A549 (cell line): ENCODE results near the gene COPZ1. TPM values are rescaled to one million over a fixed set of nuclear protein-coding genes. Genes with fewer than 3 reads are reported as not detected.

Experiments
- ATAC-seq, 2 experiments: fragments of 200-7000 bp in 1 of 2; fragments of >200 bp in 1 of 2; cut with Nextera tagmentation in 1 of 2; cut with Tn5 transposase in 1 of 2; 3 replicates each; pipeline versions ENCODE4 v1.8.0 to v1.9.1; 2018 to 2020; ENCODE audit warnings: mild to moderate bottlenecking in 1 of 2, moderate library complexity in 1 of 2
- CTCF ChIA-PET: fragments of 300-600 bp; sonication (Branson Sonifier 250); formaldehyde crosslinking; extraction: SDS; loops from one replicate; lab custom pipeline; 2021; ENCODE audit warnings: antibody characterized with exemption, inconsistent platforms; lab: Yijun Ruan, JAX
- POLR2A ChIA-PET: fragments of 350-600 bp; formaldehyde crosslinking; extraction: SDS; loops from one replicate; lab custom pipeline; 2021; ENCODE audit warnings: antibody characterized with exemption, inconsistent platforms; lab: Yijun Ruan, JAX
- DNase-seq, 2 experiments: peaks; one replicate each; pipeline versions ENCODE4 v3.0.0 to v3.0.0-alpha.2; 2011 to 2016; ENCODE audit warnings: low read depth in 1 of 2, low spot score in 1 of 2
- FAIRE-seq: peaks from 2 replicates; lab custom pipeline; 2011; peaks lifted over from hg19 to GRCh38; lab: Jason Lieb, UNC
- H3K27ac ChIP-seq, 2 experiments: fragments of >200 bp; sonication (Bioruptor Twin); formaldehyde crosslinking; 3 replicates each; pipeline ENCODE4 v1.5.1; 2016 to 2017
- H3K4me1 ChIP-seq: fragments of >200 bp; sonication (Bioruptor Twin); formaldehyde crosslinking; 3 replicates; pipeline ENCODE4 v1.6.1; 2016
- H3K4me2 ChIP-seq: fragments of >200 bp; sonication (Bioruptor Twin); formaldehyde crosslinking; 3 replicates; pipeline ENCODE4 v1.6.1; 2016
- H3K4me3 ChIP-seq: fragments of >200 bp; sonication (Bioruptor Twin); formaldehyde crosslinking; 3 replicates; pipeline ENCODE4 v1.5.1; 2016
- H3K9me3 ChIP-seq: fragments of >200 bp; sonication (Bioruptor Twin); formaldehyde crosslinking; 3 replicates; pipeline ENCODE4 v1.6.1; 2016
- ATOH8 ChIP-seq: fragments of 250-450 bp; sonication (Bioruptor Pico); IDR thresholded peaks from 2 replicates; pipeline ENCODE4 v1.5.0; 2020; ENCODE audit warnings: low read depth, mild to moderate bottlenecking, moderate library complexity
- E2F6 ChIP-seq: IDR thresholded peaks from 2 replicates; pipeline ENCODE4 v1.6.1; 2012; ENCODE audit warnings: low read depth, borderline replicate concordance
- EP300 ChIP-seq, 2 experiments: fragments of >200 bp; sonication (Bioruptor Twin); formaldehyde crosslinking; IDR thresholded peaks; 2 replicates in 1 of 2; 3 replicates in 1 of 2; pipeline ENCODE4 v1.6.1; 2016 to 2017
- FOSL2 ChIP-seq, 2 experiments: fragments of 450-650 bp in 1 of 2; fragments of >200 bp in 1 of 2; sonication (Bioruptor Twin) in 1 of 2; formaldehyde crosslinking; IDR thresholded peaks; 2 replicates each; pipeline versions ENCODE4 v1.5.0 to v1.6.1; 2016 to 2020; ENCODE audit warnings: mild to moderate bottlenecking in 1 of 2, moderate library complexity in 1 of 2
- HMGXB4 ChIP-seq: fragments of 250-450 bp; sonication (Bioruptor Pico); IDR thresholded peaks from 2 replicates; pipeline ENCODE4 v1.5.0; 2021; ENCODE audit warnings: mild to moderate bottlenecking, moderate library complexity, borderline replicate concordance
- HOXB13 ChIP-seq: fragments of 250-450 bp; sonication (Bioruptor Pico); IDR thresholded peaks from 2 replicates; pipeline ENCODE4 v1.5.0; 2020; ENCODE audit warnings: low read depth, mild to moderate bottlenecking, moderate library complexity
- HOXB5 ChIP-seq: fragments of 250-450 bp; sonication (Bioruptor Pico); IDR thresholded peaks from 2 replicates; pipeline ENCODE4 v1.5.0; 2020; ENCODE audit warnings: mild to moderate bottlenecking, moderate library complexity
- KDM5A ChIP-seq: fragments of 200-600 bp; sonication (generic); IDR thresholded peaks from 2 replicates; pipeline ENCODE4 v1.6.1; 2016; ENCODE audit warnings: antibody characterized with exemption, mild to moderate bottlenecking
- NFE2L2 ChIP-seq: fragments of 150-350 bp; conservative IDR thresholded peaks from 2 replicates; pipeline ENCODE4 v1.6.1; 2014; ENCODE audit warnings: low read length
- PHF8 ChIP-seq: fragments of 200-600 bp; sonication (generic); IDR thresholded peaks from 2 replicates; pipeline ENCODE4 v1.6.1; 2016; ENCODE audit warnings: low read depth, mild to moderate bottlenecking, antibody characterized with exemption, moderate library complexity, borderline replicate concordance
- POLR2A ChIP-seq: IDR thresholded peaks from 2 replicates; pipeline ENCODE4 v1.6.1; 2012; ENCODE audit warnings: mild to moderate bottlenecking, low read length
- POLR2AphosphoS2 ChIP-seq: conservative IDR thresholded peaks from 2 replicates; pipeline ENCODE4 v1.6.1; 2012; ENCODE audit warnings: low read length, improper control_type of control experiment, inconsistent platforms
- RAD21 ChIP-seq, 2 experiments: fragments of >200 bp in 1 of 2; sonication (Bioruptor Twin) in 1 of 2; formaldehyde crosslinking in 1 of 2; IDR thresholded peaks in 1 of 2; conservative IDR thresholded peaks in 1 of 2; 2 replicates in 1 of 2; 3 replicates in 1 of 2; pipeline ENCODE4 v1.6.1; 2012 to 2018; ENCODE audit warnings: inconsistent platforms in 1 of 2
- RARB ChIP-seq: fragments of 250-450 bp; sonication (Bioruptor Pico); IDR thresholded peaks from 2 replicates; pipeline ENCODE4 v1.8.0; 2021; ENCODE audit warnings: mild to moderate bottlenecking, moderate library complexity
- TFCP2L1 ChIP-seq: fragments of 250-450 bp; sonication (Bioruptor Pico); IDR thresholded peaks from 2 replicates; pipeline ENCODE4 v1.5.0; 2021; ENCODE audit warnings: mild to moderate bottlenecking
- TP53 ChIP-seq: fragments of 250-450 bp; sonication (Bioruptor Pico); IDR thresholded peaks from 2 replicates; pipeline ENCODE4 v1.5.0; 2021; ENCODE audit warnings: mild to moderate bottlenecking, moderate library complexity
- ZC3H11A ChIP-seq: fragments of 450-650 bp; IDR thresholded peaks from 2 replicates; pipeline ENCODE4 v1.6.1; 2014; ENCODE audit warnings: antibody characterized with exemption, mild to moderate bottlenecking
- ZFP36 ChIP-seq: fragments of 450-650 bp; IDR thresholded peaks from 2 replicates; pipeline ENCODE4 v1.6.1; 2014; ENCODE audit warnings: borderline replicate concordance; ENCODE audit not compliant: partially characterized antibody
- ZNF302 ChIP-seq: fragments of 250-450 bp; sonication (Bioruptor Pico); IDR thresholded peaks from 2 replicates; pipeline ENCODE4 v1.9.0; 2021; ENCODE audit warnings: inconsistent platforms, mild to moderate bottlenecking, moderate library complexity
- WGBS: methylation state at CpG from one replicate; pipeline ENCODE4 v1.1.6; 2017; ENCODE audit errors: missing lambda C conversion rate; 5-methylcytosine and 5-hydroxymethylcytosine counted together
- polyA plus RNA-seq, 4 experiments: library from polyadenylated mRNA; depleted of rRNA in 3 of 4; stranded (reverse); fragments of >200 nt; fragmentation: RNase III in 1 of 4; extraction: RNeasy Plus Mini Kit Qiagen cat#74134 plus additional on column Dnase treatment in 1 of 4; gene quantifications; 2 replicates in 3 of 4; 3 replicates in 1 of 4; pipeline ENCODE4 v1.2.3, GENCODE V29; 2011 to 2017
- TF ChIP-seq, protein P1 (sequence below): fragments of >200 bp; sonication (Bioruptor Twin); formaldehyde crosslinking; IDR thresholded peaks from 3 replicates; pipeline ENCODE4 v1.5.1; 2016

The COPZ1 gene
- polyA plus RNA-seq, 2 of the 4 experiments (the other 2 are of a cell fraction) = 300 to 613 TPM

GRCh38 chr12:54384591-54385041 lies 59.7 kb downstream of the COPZ1 start, which contains the start of gene ZNF385A:
Gene ZNF385A, minus strand, starts transcription at chr12:54384733. Its CDS starts 219 bp downstream, at chr12:54384514.
- ChIA-PET CTCF (interaction anchor here (0.5 to 11.5 kb wide), 8 partner anchors 9 to 825 kb away, joined by 3 to 224 read pairs (median 5); no protein-coding TSS in a partner anchor), POLR2A (no interaction called here)
- FAIRE-seq (no peak), DNase-seq (no peak), ATAC-seq (no peak)
- TF ChIP-seq TFCP2L1 (no peak), POLR2A (no peak), ZFP36 (no peak), KDM5A (no peak), ATOH8 (CRISPR knock-in tag) (no peak), ZNF302 (CRISPR knock-in tag) (no peak), TP53 (CRISPR knock-in tag) (no peak), RARB (CRISPR knock-in tag) (no peak), FOSL2 (IDR thresholded peaks at IDR 0.05) (no peak), FOSL2 (CRISPR knock-in tag; IDR thresholded peaks at IDR 0.05) (no peak), HOXB13 (no peak), NFE2L2 (no peak), HOXB5 (CRISPR knock-in tag) (no peak)
- TF ChIP-seq, protein P1, sequence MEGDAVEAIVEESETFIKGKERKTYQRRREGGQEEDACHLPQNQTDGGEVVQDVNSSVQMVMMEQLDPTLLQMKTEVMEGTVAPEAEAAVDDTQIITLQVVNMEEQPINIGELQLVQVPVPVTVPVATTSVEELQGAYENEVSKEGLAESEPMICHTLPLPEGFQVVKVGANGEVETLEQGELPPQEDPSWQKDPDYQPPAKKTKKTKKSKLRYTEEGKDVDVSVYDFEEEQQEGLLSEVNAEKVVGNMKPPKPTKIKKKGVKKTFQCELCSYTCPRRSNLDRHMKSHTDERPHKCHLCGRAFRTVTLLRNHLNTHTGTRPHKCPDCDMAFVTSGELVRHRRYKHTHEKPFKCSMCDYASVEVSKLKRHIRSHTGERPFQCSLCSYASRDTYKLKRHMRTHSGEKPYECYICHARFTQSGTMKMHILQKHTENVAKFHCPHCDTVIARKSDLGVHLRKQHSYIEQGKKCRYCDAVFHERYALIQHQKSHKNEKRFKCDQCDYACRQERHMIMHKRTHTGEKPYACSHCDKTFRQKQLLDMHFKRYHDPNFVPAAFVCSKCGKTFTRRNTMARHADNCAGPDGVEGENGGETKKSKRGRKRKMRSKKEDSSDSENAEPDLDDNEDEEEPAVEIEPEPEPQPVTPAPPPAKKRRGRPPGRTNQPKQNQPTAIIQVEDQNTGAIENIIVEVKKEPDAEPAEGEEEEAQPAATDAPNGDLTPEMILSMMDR = no peak
- H3K9me3 ChIP-seq = no peaks in the 10 kb centered on the region
- no peak within 1 kb of the TSS for H3K4me3 ChIP-seq
- H3K4me1 ChIP-seq = peaks cover 29% of the 10 kb centered on the region; the same call in 2 of the 3 replicates
- WGBS = 81% methylated on average over 1 of the region's 1 CpG
- H3K27ac ChIP-seq = peak within 1 kb of the TSS in 1 of 2 experiments; percentile 20; a peak in 1 of 6 replicates
- no peak within 1 kb of the TSS for H3K4me2 ChIP-seq

- H3K4me2 ChIP-seq = no peak overlapping the region
- TF ChIP-seq EP300 (IDR thresholded peaks at IDR 0.05) = no peak
- no peak for TF ChIP-seq HMGXB4 (CRISPR knock-in tag)
- TF ChIP-seq POLR2AphosphoS2 = no peak
- TF ChIP-seq E2F6 = no peak
- no peak for TF ChIP-seq ZC3H11A
- no peak for TF ChIP-seq KDM5A
- TF ChIP-seq RAD21 (conservative IDR thresholded peaks at IDR 0.05 in 1 of 2, IDR thresholded peaks at IDR 0.05 in 1 of 2) = no peak
- no peak for TF ChIP-seq PHF8
- H3K4me1 ChIP-seq = peaks cover 30% of the 10 kb centered on the region; the same call in 2 of the 3 replicates
- FAIRE-seq = no peak
- 0 out of 6 replicates have a peak overlapping the region, but pooled peaks of 1 of the 2 experiments have one; percentile 20 for H3K27ac ChIP-seq
- H3K9me3 ChIP-seq = no peaks in the 10 kb centered on the region
- POLR2A ChIA-PET = no interaction called here
- CTCF ChIA-PET = interaction anchor here (0.5 to 11.5 kb wide), 9 partner anchors 8 to 824 kb away, joined by 3 to 224 read pairs (median 4); no protein-coding TSS in a partner anchor
- 73% methylated on average over 8 of the region's 10 CpGs for WGBS
- no peak overlapping the region for H3K4me3 ChIP-seq
- DNase-seq = no peak
- ATAC-seq = no peak
Observed at GRCh38 chr12:54385251-54385914, 60.5 kb downstream of the COPZ1 start.
